Adipose tissue (tissue), 3 donors: Measurements from ENCODE around the gene ARL15. TPM values are rescaled to one million over a fixed set of nuclear protein-coding genes. Genes with fewer than 3 reads are reported as not detected.

Experiments
- H3K27ac ChIP-seq: one replicate; pipeline ENCODE4 v1.5.1; 2013; ENCODE audit warnings: low read depth, low read length
- WGBS, 3 donors: extraction: QIAGEN DNeasy Blood & Tissue Kit; methylation state at CpG; one replicate each; pipeline ENCODE4 v1.1.7; 2013; 5-methylcytosine and 5-hydroxymethylcytosine counted together
- polyA plus RNA-seq, 3 donors: library from polyadenylated mRNA; stranded (reverse); fragments of 200-250 nt; gene quantifications; one replicate each; pipeline ENCODE4 v1.2.3, GENCODE V29; 2013
- donor health status: healthy with polysubstance abuse.
- donor health status: Bipolar disorder and iron deficiency.
- donor health status: healthy.

ARL15 gene
- polyA plus RNA-seq, 3 donors: 5.1 to 29.2 (median 15.2) TPM

DNA sequence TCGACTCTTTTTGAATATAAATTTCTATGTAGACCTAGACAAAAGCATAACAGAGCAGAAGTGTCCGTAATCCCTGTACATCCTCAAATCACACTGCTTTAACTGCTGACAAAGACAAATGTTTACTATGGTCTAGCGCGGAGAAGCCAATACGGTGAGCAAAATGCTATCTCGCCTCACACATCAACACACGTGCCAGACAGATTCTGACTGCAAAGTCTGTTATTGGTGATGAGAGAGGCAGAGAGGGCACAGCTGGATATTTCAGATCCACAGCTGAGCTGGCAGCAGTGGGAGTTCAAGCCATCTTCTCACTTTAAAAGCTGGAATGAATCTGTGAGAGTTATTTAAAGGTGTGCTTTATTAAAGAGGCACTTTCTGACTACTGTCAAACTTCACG is 124.3 kb downstream of the ARL15 start:
- 80 to 92% (median 88%) methylated on average over 8 of the region's 8 CpGs for WGBS, 3 donors
- no peak overlapping the region for H3K27ac ChIP-seq

GRCh38 chr5:54184806-54185205 is 125.6 kb downstream of the ARL15 start:
- WGBS, 3 donors: 54 to 86% (median 77%) methylated on average over 2 of the region's 2 CpGs
- H3K27ac ChIP-seq: no peak overlapping the region

DNA sequence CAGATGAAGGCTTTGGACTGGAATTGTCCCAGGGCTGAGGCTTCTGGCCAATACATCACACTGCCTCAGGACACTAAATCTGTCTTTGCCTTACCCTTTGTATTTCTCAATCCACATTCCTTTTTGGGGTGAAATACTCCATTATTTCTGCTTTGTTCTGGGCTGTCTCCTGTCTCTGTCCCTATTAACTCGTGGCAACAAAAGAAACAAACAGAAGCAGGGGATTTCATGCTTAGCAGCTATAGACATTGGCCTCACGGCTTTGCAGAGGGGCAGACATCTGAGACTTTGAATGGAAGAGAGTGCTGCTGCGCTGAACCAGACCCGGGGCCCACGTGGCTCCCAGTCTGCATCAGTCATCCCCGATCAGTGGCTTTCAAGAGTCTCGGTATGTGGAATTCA is 129.7 kb downstream of the ARL15 start:
- WGBS, 3 donors: 75 to 81% (median 79%) methylated on average over 7 of the region's 7 CpGs
- no peak overlapping the region for H3K27ac ChIP-seq

GRCh38 chr5:54178991-54179390 is 131.4 kb downstream of the ARL15 start:
- WGBS, 3 donors: 58 to 89% (median 87%) methylated on average over 4 of the region's 4 CpGs
- no peak overlapping the region for H3K27ac ChIP-seq

DNA sequence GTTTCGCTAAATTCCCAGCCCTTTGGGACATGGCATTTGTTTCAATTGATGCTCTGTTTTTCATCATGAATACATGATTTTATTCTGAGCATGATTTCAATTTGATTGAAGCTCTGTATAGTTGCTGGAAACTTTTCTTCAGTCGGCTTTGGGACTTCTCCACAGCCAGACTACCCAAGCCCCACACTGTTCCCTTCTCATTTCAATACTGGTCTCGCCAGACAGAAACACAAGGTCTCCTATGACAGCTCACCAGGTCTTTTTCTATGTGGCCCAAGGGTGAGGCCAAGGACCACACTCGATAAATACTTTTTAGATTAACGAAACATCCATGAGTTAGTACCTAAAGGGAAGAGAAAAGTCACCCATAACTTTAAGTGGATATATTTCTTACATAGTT is 132.2 kb downstream of the ARL15 start:
- no peak overlapping the region for H3K27ac ChIP-seq
- WGBS, 3 donors: 82 to 90% (median 86%) methylated on average over 5 of the region's 5 CpGs

- no peak overlapping the region for H3K27ac ChIP-seq
Observed at GRCh38 chr5:54177058-54177457, 133.3 kb downstream of the ARL15 start.

GRCh38 chr5:54176066-54176830 is 134.1 kb downstream of the ARL15 start:
- 89 to 95% (median 91%) methylated on average over 6 of the region's 6 CpGs for WGBS, 3 donors
- no peak overlapping the region for H3K27ac ChIP-seq

More at GRCh38 chr5:54177058-54177457, 133.3 kb downstream of the ARL15 start:
- whole genome bisulfite sequencing, 3 donors: 62 to 85% (median 67%) methylated on average over 2 of the region's 2 CpGs

GRCh38 chr5:54173251-54173650 is 137.1 kb downstream of the ARL15 start:
- no peak overlapping the region for H3K27ac ChIP-seq
- 95 to 98% (median 97%) methylated on average over 2 of the region's 2 CpGs for WGBS, 3 donors

GRCh38 chr5:54171645-54172384 is 138.6 kb downstream of the ARL15 start:
- no peak overlapping the region for H3K27ac ChIP-seq
- 92 to 94% (median 93%) methylated on average over 6 of the region's 6 CpGs for WGBS, 3 donors

DNA sequence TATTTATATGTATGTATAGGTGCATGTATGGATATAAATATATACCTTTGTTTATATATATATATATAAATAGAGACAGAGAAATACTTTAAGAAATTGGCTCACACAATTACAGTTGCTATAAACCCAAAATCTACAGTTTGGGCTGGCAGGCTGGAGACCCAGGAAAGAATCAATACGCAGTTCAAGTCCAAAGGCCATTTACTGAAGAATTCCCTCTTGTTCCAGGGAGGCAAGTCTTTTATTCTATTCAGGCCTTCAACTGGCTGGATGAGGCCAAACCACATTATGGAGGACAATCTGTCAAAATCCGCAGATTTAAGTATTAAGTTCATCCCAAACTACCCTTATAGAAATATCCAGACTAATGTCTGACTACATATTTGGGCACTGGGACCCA is 144.7 kb downstream of the ARL15 start:
- 49 to 83% (median 78%) methylated on average over 2 of the region's 2 CpGs for WGBS, 3 donors
- H3K27ac ChIP-seq: no peak overlapping the region

- WGBS, 3 donors: 97 to 98% (median 98%) methylated on average over 3 of the region's 3 CpGs
- no peak overlapping the region for H3K27ac ChIP-seq
Observed at GRCh38 chr5:54162184-54162583, 148.2 kb downstream of the ARL15 start.

DNA sequence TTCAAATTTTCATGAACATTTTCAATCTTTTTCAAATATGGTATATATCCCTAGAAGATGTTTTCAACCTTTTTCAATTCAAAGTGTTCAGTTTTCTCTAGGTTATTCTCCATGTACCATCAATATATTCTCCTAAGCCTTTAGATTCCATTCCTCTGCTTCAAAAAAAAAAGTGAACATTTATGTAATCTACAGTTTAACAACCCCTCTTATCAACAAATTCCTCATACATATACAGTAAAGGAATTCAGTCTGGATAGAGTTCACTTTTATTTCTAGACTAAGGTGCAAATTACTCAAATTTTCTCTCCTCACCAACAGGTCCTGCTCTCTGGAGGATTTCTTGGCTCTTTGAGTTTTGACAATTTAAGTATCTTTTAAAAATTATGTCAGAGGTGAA is 150.0 kb downstream of the ARL15 start:
- no peak overlapping the region for H3K27ac ChIP-seq

GRCh38 chr5:54159893-54160195 is 150.5 kb downstream of the ARL15 start:
- no peak overlapping the region for H3K27ac ChIP-seq
- 52 to 74% (median 66%) methylated on average over 2 of the region's 2 CpGs for WGBS, 3 donors

DNA sequence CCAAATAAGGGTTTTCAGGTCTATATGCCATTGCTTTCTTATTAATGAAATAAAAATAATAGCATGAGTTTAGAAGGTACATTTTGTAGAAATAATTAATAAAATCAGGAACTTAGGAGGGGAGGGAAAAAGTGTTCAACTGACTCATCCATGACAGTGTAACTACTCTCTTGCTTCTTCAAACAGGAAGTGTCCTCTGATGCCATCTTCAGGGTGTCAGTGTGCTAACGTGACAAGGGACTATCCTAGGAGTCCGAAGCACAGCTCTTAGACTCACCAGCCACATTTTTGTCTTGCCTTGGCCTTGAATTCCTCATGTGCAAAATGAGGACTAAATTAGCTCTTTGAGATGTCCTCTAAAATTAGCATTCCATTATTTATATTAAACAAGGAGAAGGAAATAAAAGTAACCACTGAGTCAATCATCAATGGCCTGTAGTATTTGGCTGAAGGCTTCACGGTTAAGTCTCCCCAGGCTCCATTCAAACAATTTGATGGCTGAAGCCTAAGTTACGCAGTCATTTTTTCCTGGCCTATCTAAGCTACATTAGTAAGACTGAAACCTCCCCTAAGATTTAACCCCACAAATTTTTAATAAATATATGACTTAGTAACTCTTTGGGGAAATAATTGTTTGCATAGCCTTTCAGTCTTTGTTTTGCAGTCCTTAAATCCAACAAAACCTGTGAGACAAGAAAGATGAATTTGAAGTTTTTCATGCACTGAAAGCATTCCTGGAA is 151.1 kb downstream of the ARL15 start:
- 66 to 89% (median 69%) methylated on average over 4 of the region's 4 CpGs for WGBS, 3 donors
- no peak overlapping the region for H3K27ac ChIP-seq

DNA sequence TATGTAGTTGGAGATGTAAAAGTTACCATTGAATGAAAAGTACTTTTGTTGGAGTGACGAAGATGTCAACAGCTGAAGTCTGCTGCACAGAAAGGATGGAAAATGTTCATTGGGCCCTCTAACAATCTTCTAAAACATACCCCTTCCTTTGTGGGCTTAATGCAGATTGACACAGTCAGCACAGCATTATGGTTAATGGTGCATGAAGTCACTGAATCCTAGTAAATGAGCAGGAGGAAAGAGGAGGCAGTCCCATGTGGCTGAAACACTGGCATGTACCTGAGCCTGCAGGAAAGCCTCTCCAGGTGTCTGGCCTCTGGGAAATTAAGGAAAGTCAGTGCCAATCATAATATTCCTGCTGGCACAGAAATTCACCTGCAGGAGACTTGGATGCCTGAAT is 153.8 kb downstream of the ARL15 start:
- H3K27ac ChIP-seq: no peak overlapping the region
- 95 to 100% (median 96%) methylated on average over 1 of the region's 1 CpG for WGBS, 3 donors

GRCh38 chr5:54150841-54151240 is 159.5 kb downstream of the ARL15 start:
- WGBS, 3 donors: 88 to 95% (median 89%) methylated on average over 1 of the region's 1 CpG
- H3K27ac ChIP-seq: no peak overlapping the region

DNA sequence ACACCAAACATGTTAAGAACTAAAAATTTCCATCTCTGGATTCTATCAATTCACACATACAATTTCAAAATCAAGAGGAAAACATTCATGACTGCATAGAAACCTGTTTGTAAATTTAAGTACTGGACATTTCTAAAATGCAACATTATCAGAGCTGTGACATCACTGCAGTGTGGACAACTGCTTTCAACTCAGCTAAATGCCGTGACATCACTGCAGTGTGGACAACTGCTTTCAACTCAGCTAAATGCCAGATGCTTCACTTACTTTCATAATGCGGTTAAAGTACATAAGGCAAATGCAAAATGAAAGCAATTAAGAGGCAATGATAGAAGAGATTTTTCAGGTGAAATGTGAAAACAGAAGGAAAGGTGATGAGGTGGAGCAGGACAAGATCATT is 161.5 kb downstream of the ARL15 start:
- 95 to 98% (median 97%) methylated on average over 2 of the region's 2 CpGs for WGBS, 3 donors
- H3K27ac ChIP-seq: no peak overlapping the region

- no peak overlapping the region for H3K27ac ChIP-seq
- 67 to 73% (median 69%) methylated on average over 6 of the region's 6 CpGs for WGBS, 3 donors
Observed at GRCh38 chr5:54148067-54148845, 162.1 kb downstream of the ARL15 start.

DNA sequence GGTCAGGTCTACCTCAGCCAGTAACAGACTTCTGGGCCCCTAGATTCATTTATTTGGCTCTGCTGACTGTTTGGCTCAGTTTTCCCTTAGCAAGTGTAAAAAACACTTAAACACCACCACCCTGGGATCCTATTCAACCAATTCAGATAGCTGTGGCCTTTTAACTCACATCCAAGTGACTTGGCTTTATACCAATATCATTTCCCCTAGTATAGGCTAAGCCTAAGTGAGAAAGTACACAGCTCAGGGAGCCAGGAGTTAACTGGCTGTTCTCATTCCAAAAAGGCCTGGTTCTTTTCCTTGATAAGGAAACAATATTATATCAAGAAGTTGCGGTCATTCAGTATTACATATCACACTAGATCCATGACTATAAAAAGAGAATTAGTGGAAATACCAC is 163.5 kb downstream of the ARL15 start:
- no peak overlapping the region for H3K27ac ChIP-seq
- 45 to 61% (median 53%) methylated on average over 1 of the region's 1 CpG for WGBS, 3 donors
